H1 (cell line): ENCODE data around the gene TTC38. TPM values are rescaled to one million over a fixed set of nuclear protein-coding genes. Genes with fewer than 3 reads are reported as not detected.
A peak's percentile ranks its signal among the peaks of the same experiment; 100 is the strongest.

Source experiments
- CTCF ChIA-PET: fragments of 300-600 bp; sonication (Branson Sonifier 250); formaldehyde crosslinking; loops from one replicate; lab custom pipeline; 2021; ENCODE audit not compliant: partially characterized antibody; lab: Charles Lee
- POLR2A ChIA-PET: fragments of 300-600 bp; sonication (Branson Sonifier 250); formaldehyde crosslinking; loops from one replicate; lab custom pipeline; 2021; ENCODE audit warnings: inconsistent platforms; ENCODE audit not compliant: partially characterized antibody; lab: Charles Lee
- DNase-seq, 2 experiments: peaks; one replicate each; pipeline versions ENCODE4 v3.0.0 to v3.0.0-alpha.2; 2010 to 2022; ENCODE audit warnings: low spot score in 2 of 2, low read depth in 1 of 2, mixed read lengths in 1 of 2
- FAIRE-seq: peaks from 2 replicates; lab custom pipeline; 2011; peaks lifted over from hg19 to GRCh38; lab: Jason Lieb, UNC
- H2AFZ ChIP-seq: 2 replicates; pipeline ENCODE4 v1.8.1; 2012; ENCODE audit warnings: low read length, inconsistent platforms
- H2AK5ac ChIP-seq: 2 replicates; pipeline ENCODE4 v1.6.1; 2013; ENCODE audit warnings: low read depth, low read length
- H2BK120ac ChIP-seq: replicated peaks from 2 replicates; pipeline ENCODE3; 2013; ENCODE audit warnings: low read depth, low read length, inconsistent platforms
- H2BK12ac ChIP-seq: 2 replicates; pipeline ENCODE4 v1.6.1; 2013; ENCODE audit warnings: low read depth, low read length
- H2BK15ac ChIP-seq: 2 replicates; pipeline ENCODE4 v1.6.1; 2013; ENCODE audit warnings: low read length
- H2BK20ac ChIP-seq: 2 replicates; pipeline ENCODE4 v1.6.1; 2013; ENCODE audit warnings: low read length
- H2BK5ac ChIP-seq: 2 replicates; pipeline ENCODE4 v1.6.1; 2013; ENCODE audit warnings: low read depth, low read length
- H3K14ac ChIP-seq: 2 replicates; pipeline ENCODE4 v1.6.1; 2013; ENCODE audit warnings: inconsistent platforms; ENCODE audit not compliant: insufficient read length
- H3K18ac ChIP-seq: 2 replicates; pipeline ENCODE4 v1.6.1; 2013; ENCODE audit warnings: low read length; ENCODE audit errors: extremely low read depth
- H3K23ac ChIP-seq: 2 replicates; pipeline ENCODE4 v1.6.1; 2013; ENCODE audit warnings: inconsistent platforms; ENCODE audit not compliant: insufficient read length
- H3K23me2 ChIP-seq: 2 replicates; pipeline ENCODE4 v1.6.1; 2013; ENCODE audit warnings: low read depth, low read length
- H3K27ac ChIP-seq: 2 replicates; pipeline ENCODE4 v1.6.1; 2011; ENCODE audit warnings: low read depth, low read length, inconsistent platforms
- H3K27me3 ChIP-seq, 4 experiments: replicated peaks in 1 of 4; 1 replicate in 1 of 4; 2 replicates in 3 of 4; pipeline versions ENCODE4 v1.6.1 to v1.8.1; 2011 to 2013; ENCODE audit warnings: low read length in 3 of 4, mild to moderate bottlenecking in 3 of 4, inconsistent platforms in 2 of 4, mixed read lengths in 2 of 4, moderate library complexity in 1 of 4; ENCODE audit not compliant: control insufficient read depth in 3 of 4, insufficient read depth in 3 of 4; ENCODE audit errors: extremely low read depth in 1 of 4
- H3K36me3 ChIP-seq, 4 experiments: 2 replicates each; pipeline versions ENCODE4 v1.6.1 to v1.8.1; 2011 to 2013; ENCODE audit warnings: mild to moderate bottlenecking in 4 of 4, low read length in 3 of 4, moderate library complexity in 2 of 4, control low read depth in 1 of 4, inconsistent platforms in 1 of 4; ENCODE audit not compliant: insufficient read depth in 4 of 4, control insufficient read depth in 2 of 4
- H3K4ac ChIP-seq: replicated peaks from 2 replicates; pipeline ENCODE3; 2013; ENCODE audit warnings: low read length, low read depth, mixed read lengths, inconsistent platforms; ENCODE audit not compliant: insufficient read length
- H3K4me1 ChIP-seq, 4 experiments: replicated peaks in 1 of 4; 1 replicate in 1 of 4; 2 replicates in 3 of 4; pipeline versions ENCODE4 v1.6.1 to v1.8.1; 2011 to 2013; ENCODE audit warnings: low read length in 3 of 4, inconsistent platforms in 2 of 4, mixed read lengths in 1 of 4; ENCODE audit not compliant: insufficient read depth in 4 of 4, control insufficient read depth in 3 of 4
- H3K4me2 ChIP-seq, 2 experiments: 2 replicates each; pipeline versions ENCODE4 v1.6.1 to v1.8.1; 2011 to 2013; ENCODE audit warnings: low read depth in 2 of 2, low read length in 2 of 2, control low read depth in 1 of 2, inconsistent platforms in 1 of 2, mild to moderate bottlenecking in 1 of 2; ENCODE audit not compliant: insufficient read depth in 1 of 2
- H3K4me3 ChIP-seq, 4 experiments: fragments of 200-600, 300-600 bp in 1 of 4; sonication (generic), shearing (Covaris generic), sonication (Bioruptor Twin) in 1 of 4; 2 replicates each; pipeline versions ENCODE4 v1.5.1 to v1.8.1; 2011 to 2016; ENCODE audit warnings: low read length in 4 of 4, low read depth in 3 of 4, control low read depth in 2 of 4, inconsistent platforms in 2 of 4, mild to moderate bottlenecking in 2 of 4, mixed read lengths in 1 of 4, moderate library complexity in 1 of 4; ENCODE audit not compliant: insufficient read depth in 2 of 4; ENCODE audit errors: extremely low read depth in 1 of 4
- H3K56ac ChIP-seq: replicated peaks from 2 replicates; pipeline ENCODE3; 2013; ENCODE audit warnings: low read depth, mild to moderate bottlenecking, mixed read lengths, low read length, inconsistent platforms; ENCODE audit not compliant: insufficient read length
- H3K79me1 ChIP-seq: 2 replicates; pipeline ENCODE4 v1.6.1; 2013; ENCODE audit warnings: low read depth, low read length, control low read depth
- H3K79me2 ChIP-seq, 2 experiments: 2 replicates each; pipeline versions ENCODE4 v1.6.1 to v1.8.1; 2012 to 2013; ENCODE audit warnings: low read length in 2 of 2, mild to moderate bottlenecking in 2 of 2, inconsistent platforms in 1 of 2; ENCODE audit not compliant: insufficient read depth in 2 of 2, control insufficient read depth in 1 of 2
- H3K9ac ChIP-seq, 4 experiments: replicated peaks in 1 of 4; 1 replicate in 1 of 4; 2 replicates in 3 of 4; pipeline versions ENCODE4 v1.6.1 to v1.8.1; 2011 to 2013; ENCODE audit warnings: low read depth in 3 of 4, low read length in 3 of 4, control low read depth in 2 of 4, mild to moderate bottlenecking in 2 of 4, moderate library complexity in 2 of 4, inconsistent platforms in 1 of 4; ENCODE audit errors: extremely low read depth in 1 of 4
- H3K9me3 ChIP-seq, 2 experiments: 2 replicates each; pipeline versions ENCODE4 v1.6.1 to v1.8.1; 2012 to 2013; ENCODE audit warnings: mild to moderate bottlenecking in 2 of 2, moderate library complexity in 2 of 2, control low read depth in 1 of 2, inconsistent platforms in 1 of 2, low read depth in 1 of 2, low read length in 1 of 2, mixed read lengths in 1 of 2; ENCODE audit not compliant: insufficient read depth in 2 of 2
- H4K20me1 ChIP-seq, 2 experiments: replicated peaks in 1 of 2; 2 replicates each; pipeline versions ENCODE3 to v1.8.1; 2011 to 2013; ENCODE audit warnings: inconsistent platforms in 2 of 2, low read length in 2 of 2, mild to moderate bottlenecking in 1 of 2; ENCODE audit not compliant: insufficient read depth in 2 of 2, control insufficient read depth in 1 of 2
- H4K5ac ChIP-seq: 2 replicates; pipeline ENCODE4 v1.6.1; 2013; ENCODE audit warnings: low read length, low read depth, mixed read lengths, inconsistent platforms; ENCODE audit not compliant: insufficient read length
- H4K8ac ChIP-seq: 2 replicates; pipeline ENCODE4 v1.8.0; 2013; ENCODE audit warnings: mild to moderate bottlenecking, moderate library complexity, low read length, inconsistent platforms; ENCODE audit not compliant: insufficient read depth; ENCODE audit errors: extremely low read depth
- H4K91ac ChIP-seq: replicated peaks from 2 replicates; pipeline ENCODE3; 2013; ENCODE audit warnings: low read length, mixed read lengths, inconsistent platforms; ENCODE audit not compliant: insufficient read length
- SIX5 ChIP-seq: IDR thresholded peaks from 2 replicates; pipeline ENCODE4 v1.6.1; 2011; ENCODE audit warnings: mild to moderate bottlenecking, low read depth, low read length
- YY1 ChIP-seq: IDR thresholded peaks from 2 replicates; pipeline ENCODE4 v1.6.1; 2011; ENCODE audit warnings: low read depth, mild to moderate bottlenecking, low read length
- WGBS, 2 experiments: shearing (Covaris generic) in 1 of 2; methylation state at CpG; one replicate each; pipeline versions ENCODE4 v1.1.6 to v1.1.7; 2013 to 2015; ENCODE audit warnings: low lambda C conversion rate in 2 of 2, mixed read lengths in 2 of 2, inconsistent platforms in 1 of 2, low coverage in 1 of 2, missing lambda C conversion rate in 1 of 2; ENCODE audit not compliant: insufficient replicate concordance in 2 of 2, insufficient coverage in 1 of 2, insufficient read length in 1 of 2; ENCODE audit errors: extremely low coverage in 1 of 2, missing lambda C conversion rate in 1 of 2; 5-methylcytosine and 5-hydroxymethylcytosine counted together
- polyA plus RNA-seq, 7 experiments: library from polyadenylated mRNA; depleted of rRNA in 3 of 7; stranded (reverse) in 5 of 7; unstranded in 2 of 7; fragments of >200 nt in 5 of 7; fragments of 200-250 nt in 2 of 7; gene quantifications; 1 replicate in 5 of 7; 2 replicates in 1 of 7; 4 replicates in 1 of 7; pipeline versions ENCODE4 v1.2.1 to v1.2.3, GENCODE V29; 2011 to 2013; ENCODE audit warnings: missing spikeins in 2 of 7, mixed read lengths in 2 of 7
- total RNA-seq: library from RNA; stranded (reverse); fragmentation: NEBNext Ultra II Directional; extraction: Animal tissue kit (Norgen Biotek cat#: 25700); gene quantifications from 2 replicates; pipeline ENCODE4 v1.2.1, GENCODE V29; 2021

The TTC38 gene
- total and polyA plus RNA-seq, 2 of the 8 experiments (the other 6 are each of a cell fraction or from before 2014, with no cell fraction given): 25.3 to 34.8 TPM

GRCh38 chr22:46336119-46337078 lies 68.6 kb downstream of the TTC38 start:
- no peak overlapping the region for H3K14ac ChIP-seq
- H2AFZ ChIP-seq: no peak overlapping the region
- H3K36me3 ChIP-seq: peaks cover 9 to 30% (median 21%) of the 10 kb centered on the region in 4 experiments
- 22% methylated on average over 32 of the region's 42 CpGs; no CpG with 5 or more reads in 1 of the 2 experiments for WGBS, 2 experiments
- no peak overlapping the region for H4K91ac ChIP-seq
- H3K79me2 ChIP-seq: peaks cover 9 to 35% of the 10 kb centered on the region in 2 experiments
- H3K23ac ChIP-seq: no peak overlapping the region
- ChIA-PET CTCF (interaction anchor here (0.6 to 1.2 kb wide), 3 partner anchors 206 to 346 kb away, joined by 3 to 4 read pairs (median 4); no protein-coding TSS in a partner anchor), POLR2A (interaction anchor here (0.7 to 1.5 kb wide), 11 partner anchors 8 to 1849 kb away, joined by 3 to 5 read pairs (median 3); partner anchors contain the start of gene GTSE1)
- H2BK120ac ChIP-seq: no peak overlapping the region
- peak overlapping the region; percentile 79; the same call in 1 of the 2 replicates for H4K8ac ChIP-seq
- no peaks in the 10 kb centered on the region for H3K27me3 ChIP-seq
- no peak overlapping the region for H2BK20ac ChIP-seq
- no peak for DNase-seq
- no peaks in the 10 kb centered on the region for H3K9me3 ChIP-seq
- no peak overlapping the region for H3K4ac ChIP-seq
- H3K18ac ChIP-seq: no peak overlapping the region
- H3K27ac ChIP-seq: peak overlapping the region; percentile 8; the same call in 1 of the 2 replicates
- peaks cover 0 to 4% (median 3%) of the 10 kb centered on the region in 4 experiments; a peak in 3 of 7 replicates for H3K4me1 ChIP-seq
- no peak for FAIRE-seq
- H3K79me1 ChIP-seq: peaks cover 9% of the 10 kb centered on the region
- H2BK5ac ChIP-seq: no peak overlapping the region
- H2BK12ac ChIP-seq: no peak overlapping the region
- H4K20me1 ChIP-seq: peaks cover 7 to 11% of the 10 kb centered on the region in 2 experiments
- peak overlapping the region; percentile 55 to 90 (median 80) for H3K4me3 ChIP-seq
- TF ChIP-seq SIX5: no peak
- peak; percentile 37; the same call in 1 of the 2 replicates for TF ChIP-seq YY1
- TF ChIP-seq, all 59 proteins: peak for 1
- Histone ChIP-seq H2AK5ac (no peak overlapping the region), H2BK15ac (no peak overlapping the region), H3K56ac (peak overlapping the region; percentile 20), H3K23me2 (0 out of 2 replicates have a peak, but pooled peaks cover 2% of the 10 kb centered on the region), H3K9ac (peak overlapping the region; percentile 49 to 82 (median 70)), H3K4me2 (peak overlapping the region; percentile 88 to 94), H4K5ac (no peak overlapping the region)
